Neural progenitor cell (in vitro differentiated cells): ENCODE data around the gene PCSK1. TPM values are rescaled to one million over a fixed set of nuclear protein-coding genes. Genes with fewer than 3 reads are reported as not detected.

Experiments used
- DNase-seq: peaks from one replicate; pipeline ENCODE4 v3.0.0-alpha.2; 2016; ENCODE audit warnings: low spot score
- H2AFZ ChIP-seq: fragments of 200-600 bp; sonication (generic); replicated peaks from 2 replicates; pipeline ENCODE4 v1.6.1; 2016; ENCODE audit warnings: antibody characterized with exemption
- H3F3A ChIP-seq: fragments of 200-600 bp; sonication (generic); 2 replicates; pipeline ENCODE4 v1.6.1; 2016; ENCODE audit warnings: antibody characterized with exemption, low read depth
- H3K27ac ChIP-seq: fragments of 200-600 bp; sonication (generic); 2 replicates; pipeline ENCODE4 v1.5.1; 2016; ENCODE audit warnings: mild to moderate bottlenecking
- H3K27me3 ChIP-seq: fragments of 200-600 bp; sonication (generic); 2 replicates; pipeline ENCODE4 v1.6.1; 2016; ENCODE audit warnings: mild to moderate bottlenecking, moderate library complexity
- H3K36me3 ChIP-seq: fragments of 200-600 bp; sonication (generic); 2 replicates; pipeline ENCODE4 v1.5.1; 2016
- H3K4me1 ChIP-seq: fragments of 200-600 bp; sonication (generic); 2 replicates; pipeline ENCODE4 v1.6.1; 2016; ENCODE audit warnings: mixed run types
- H3K4me2 ChIP-seq: fragments of 200-600 bp; sonication (generic); 2 replicates; pipeline ENCODE4 v1.6.1; 2016
- H3K4me3 ChIP-seq: fragments of 200-600 bp; sonication (generic); 2 replicates; pipeline ENCODE4 v1.5.1; 2016
- H3K79me2 ChIP-seq: fragments of 200-600 bp; sonication (generic); 2 replicates; pipeline ENCODE4 v1.6.1; 2016; ENCODE audit warnings: low read depth
- H3K9ac ChIP-seq: fragments of 200-600 bp; sonication (generic); 2 replicates; pipeline ENCODE4 v1.6.1; 2016
- H3K9me3 ChIP-seq: fragments of 200-600 bp; sonication (generic); 2 replicates; pipeline ENCODE4 v1.5.1; 2016; ENCODE audit warnings: low read depth
- H4K20me1 ChIP-seq: fragments of 200-600 bp; sonication (generic); 2 replicates; pipeline ENCODE4 v1.6.1; 2016; ENCODE audit warnings: low read depth
- H3K27ac Mint-ChIP-seq: 3 replicates; pipeline ENCODE4 v1.8.0; 2021; ENCODE audit warnings: mixed read lengths
- H3K27me3 Mint-ChIP-seq: 2 replicates; pipeline ENCODE4 v1.8.0; 2022; ENCODE audit warnings: low read depth, mild to moderate bottlenecking, inconsistent platforms, moderate library complexity, mixed read lengths; ENCODE audit not compliant: insufficient read depth
- H3K36me3 Mint-ChIP-seq: 3 replicates; pipeline ENCODE4 v1.8.0; 2021; ENCODE audit warnings: mixed read lengths
- H3K4me1 Mint-ChIP-seq: 3 replicates; pipeline ENCODE4 v1.8.0; 2021; ENCODE audit warnings: mixed read lengths
- H3K4me3 Mint-ChIP-seq: 3 replicates; pipeline ENCODE4 v1.8.0; 2021; ENCODE audit warnings: mild to moderate bottlenecking, moderate library complexity, mixed read lengths
- H3K9me3 Mint-ChIP-seq: 3 replicates; pipeline ENCODE4 v1.8.0; 2020; ENCODE audit warnings: mixed read lengths
- CTCF ChIP-seq: fragments of 200-600 bp; sonication (generic); IDR thresholded peaks from 2 replicates; pipeline ENCODE4 v1.5.1; 2017; ENCODE audit warnings: antibody characterized with exemption, mild to moderate bottlenecking
- EZH2 ChIP-seq: fragments of 200-600 bp; sonication (generic); IDR thresholded peaks from 2 replicates; pipeline ENCODE4 v1.6.1; 2017; ENCODE audit warnings: antibody characterized with exemption, mild to moderate bottlenecking, moderate library complexity
- EZH2phosphoT487 ChIP-seq: fragments of 200-600 bp; sonication (generic); IDR thresholded peaks from 2 replicates; pipeline ENCODE4 v1.6.1; 2017; ENCODE audit warnings: antibody characterized with exemption
- total RNA-seq: library from RNA; depleted of rRNA; stranded (reverse); fragments of >200 nt; gene quantifications from 2 replicates; pipeline ENCODE4 v1.2.3, GENCODE V29; 2015; ENCODE audit warnings: low replicate concordance

Gene PCSK1
- total RNA-seq, 1 donor from 2014 or later: 3.9 TPM

GRCh38 chr5:96384353-96384752 lies 48.7 kb downstream of the PCSK1 start:
- Histone ChIP-seq H3K36me3 (no peaks in the 10 kb centered on the region), H3K4me2 (no peak overlapping the region), H3K9ac (no peak overlapping the region), H3K79me2 (no peaks in the 10 kb centered on the region), H3K27ac (no peak overlapping the region), H3K4me3 (no peak overlapping the region), H2AFZ (no peak overlapping the region), H3K9me3 (no peaks in the 10 kb centered on the region), H4K20me1 (no peaks in the 10 kb centered on the region), H3K27me3 (no peaks in the 10 kb centered on the region), H3F3A (no peaks in the 10 kb centered on the region), H3K4me1 (no peaks in the 10 kb centered on the region)
- Mint-ChIP-seq H3K4me3 (no peak overlapping the region), H3K4me1 (no peaks in the 10 kb centered on the region), H3K27me3 (peaks cover 2% of the 10 kb centered on the region), H3K36me3 (no peaks in the 10 kb centered on the region), H3K27ac (no peak overlapping the region), H3K9me3 (no peaks in the 10 kb centered on the region)
- no peak for DNase-seq
- TF ChIP-seq CTCF: no peak
- no peak for TF ChIP-seq EZH2phosphoT487
- no peak for TF ChIP-seq EZH2

- Mint-ChIP-seq H3K9me3 (no peaks in the 10 kb centered on the region), H3K27ac (no peak overlapping the region), H3K27me3 (peaks cover 2% of the 10 kb centered on the region), H3K36me3 (no peaks in the 10 kb centered on the region), H3K4me3 (no peak overlapping the region), H3K4me1 (no peaks in the 10 kb centered on the region)
- Histone ChIP-seq H3F3A (no peaks in the 10 kb centered on the region), H2AFZ (no peak overlapping the region), H3K79me2 (no peaks in the 10 kb centered on the region), H3K9ac (no peak overlapping the region), H3K27ac (no peak overlapping the region), H4K20me1 (no peaks in the 10 kb centered on the region), H3K4me3 (no peak overlapping the region), H3K4me1 (no peaks in the 10 kb centered on the region), H3K27me3 (no peaks in the 10 kb centered on the region), H3K36me3 (no peaks in the 10 kb centered on the region), H3K9me3 (no peaks in the 10 kb centered on the region), H3K4me2 (no peak overlapping the region)
- DNase-seq: peak; percentile 29
- peak; percentile 28 for TF ChIP-seq CTCF
- TF ChIP-seq EZH2phosphoT487: no peak
- no peak for TF ChIP-seq EZH2
Observed at GRCh38 chr5:96381526-96381925, 51.5 kb downstream of the PCSK1 start.

- DNase-seq: no peak
- H3K27me3 Mint-ChIP-seq: peaks cover 2% of the 10 kb centered on the region
- Histone ChIP-seq H3K4me2 (no peak overlapping the region), H3K9me3 (no peaks in the 10 kb centered on the region), H2AFZ (no peak overlapping the region), H3K4me1 (no peaks in the 10 kb centered on the region), H3K9ac (no peak overlapping the region), H3F3A (no peaks in the 10 kb centered on the region), H3K27me3 (no peaks in the 10 kb centered on the region), H3K79me2 (no peaks in the 10 kb centered on the region), H3K27ac (no peak overlapping the region), H3K4me3 (no peak overlapping the region), H4K20me1 (no peaks in the 10 kb centered on the region), H3K36me3 (no peaks in the 10 kb centered on the region)
- H3K9me3 Mint-ChIP-seq: no peaks in the 10 kb centered on the region
- no peak overlapping the region for H3K27ac Mint-ChIP-seq
- H3K36me3 Mint-ChIP-seq: no peaks in the 10 kb centered on the region
- TF ChIP-seq EZH2 (no peak), CTCF (no peak), EZH2phosphoT487 (no peak)
- no peak overlapping the region for H3K4me3 Mint-ChIP-seq
- H3K4me1 Mint-ChIP-seq: no peaks in the 10 kb centered on the region
Observed at GRCh38 chr5:96379896-96380295, 53.2 kb downstream of the PCSK1 start.

GRCh38 chr5:96377597-96377996 lies 55.5 kb downstream of the PCSK1 start:
- Histone ChIP-seq H2AFZ (no peak overlapping the region), H3K9me3 (no peaks in the 10 kb centered on the region), H3K27me3 (no peaks in the 10 kb centered on the region), H3K9ac (no peak overlapping the region), H3K36me3 (no peaks in the 10 kb centered on the region), H3K27ac (no peak overlapping the region), H4K20me1 (no peaks in the 10 kb centered on the region), H3K4me2 (no peak overlapping the region), H3K4me1 (peaks cover 6% of the 10 kb centered on the region), H3K79me2 (no peaks in the 10 kb centered on the region), H3K4me3 (no peak overlapping the region), H3F3A (no peaks in the 10 kb centered on the region)
- H3K27ac Mint-ChIP-seq: no peak overlapping the region
- no peaks in the 10 kb centered on the region for H3K36me3 Mint-ChIP-seq
- no peaks in the 10 kb centered on the region for H3K9me3 Mint-ChIP-seq
- peaks cover 8% of the 10 kb centered on the region for H3K4me1 Mint-ChIP-seq
- TF ChIP-seq EZH2 (no peak), CTCF (no peak), EZH2phosphoT487 (no peak)
- DNase-seq: no peak
- H3K27me3 Mint-ChIP-seq: no peaks in the 10 kb centered on the region
- no peak overlapping the region for H3K4me3 Mint-ChIP-seq
